ENCODE results near the gene SFMBT2. TPM values are rescaled to one million over a fixed set of nuclear protein-coding genes. Genes with fewer than 3 reads are reported as not detected.
A peak's percentile ranks its signal among the peaks of the same experiment; 100 is the strongest.
"Not testable (repeated sequence)": the region's sequence is repeated elsewhere in the genome, so short reads cannot be mapped to it uniquely, and the experiment has no call there.

Gene SFMBT2
- total and polyA plus RNA-seq, 5 donors from 2014 or later, result 1.3 to 21.2 (median 1.6) TPM

- ATAC-seq (ENCODE audit: low read depth in 2 of 2) (peak; percentile 48 to 54), DNase-seq (peak in 2 of 3 donors; percentile 39 to 52)
- H3K27ac Mint-ChIP-seq, result peak overlapping the region; percentile 38 to 83 (median 63)
- H3K4me1 Mint-ChIP-seq, result peaks cover 20 to 31% (median 25%) of the 10 kb centered on the region in 4 donors
- H3K27me3 Mint-ChIP-seq, result peaks cover 5% of the 10 kb centered on the region
- Histone ChIP-seq H3K27me3 (ENCODE audit: control insufficient read depth, insufficient read depth, low read length) (no peaks in the 10 kb centered on the region), H3K36me3 (ENCODE audit: control insufficient read depth, insufficient read depth, low read length) (no peaks in the 10 kb centered on the region), H3K27ac (ENCODE audit: insufficient read depth, low read length, poor library complexity, severe bottlenecking) (no peak overlapping the region), H3K4me3 (ENCODE audit: low read depth, low read length) (peak overlapping the region; percentile 27), H3K9me3 (ENCODE audit: control insufficient read depth in 2 of 2, low read length in 2 of 2) (no peaks in the 10 kb centered on the region), H3K4me1 (ENCODE audit: control insufficient read depth, insufficient read depth, low read length, poor library complexity, severe bottlenecking) (peaks cover 8% of the 10 kb centered on the region)
- peaks cover 0 to 2% (median 0%) of the 10 kb centered on the region in 7 donors for H3K9me3 Mint-ChIP-seq
- peak overlapping the region in 3 of 4 donors; percentile 40 to 50 (median 44) for H3K4me3 Mint-ChIP-seq
- H3K36me3 Mint-ChIP-seq, result peaks cover 35% of the 10 kb centered on the region
Observed at GRCh38 chr10:7185367-7185690, 225.5 kb downstream of the SFMBT2 start.

GRCh38 chr10:7184660-7185366, 226.0 kb downstream of the SFMBT2 start:
- Histone ChIP-seq H3K27me3 (ENCODE audit: control insufficient read depth, insufficient read depth, low read length) (no peaks in the 10 kb centered on the region), H3K4me3 (ENCODE audit: low read depth, low read length) (peak overlapping the region; percentile 27), H3K36me3 (ENCODE audit: control insufficient read depth, insufficient read depth, low read length) (no peaks in the 10 kb centered on the region), H3K27ac (ENCODE audit: insufficient read depth, low read length, poor library complexity, severe bottlenecking) (no peak overlapping the region), H3K4me1 (ENCODE audit: control insufficient read depth, insufficient read depth, low read length, poor library complexity, severe bottlenecking) (peaks cover 8% of the 10 kb centered on the region), H3K9me3 (ENCODE audit: control insufficient read depth in 2 of 2, low read length in 2 of 2) (no peaks in the 10 kb centered on the region)
- DNase-seq (no peak), ATAC-seq (ENCODE audit: low read depth in 2 of 2) (no peak)
- H3K4me1 Mint-ChIP-seq, result peaks cover 20 to 31% (median 25%) of the 10 kb centered on the region in 4 donors
- H3K9me3 Mint-ChIP-seq, result peaks cover 0 to 2% (median 0%) of the 10 kb centered on the region in 7 donors
- H3K36me3 Mint-ChIP-seq, result peaks cover 35% of the 10 kb centered on the region
- H3K27me3 Mint-ChIP-seq, result peaks cover 5% of the 10 kb centered on the region
- peak overlapping the region in 3 of 4 donors; percentile 40 to 50 (median 44) for H3K4me3 Mint-ChIP-seq
- H3K27ac Mint-ChIP-seq, result peak overlapping the region; percentile 38 to 83 (median 63)

- H3K27ac Mint-ChIP-seq; H3K27me3 Mint-ChIP-seq; H3K36me3 ChIP-seq (ENCODE audit: control insufficient read depth, insufficient read depth, low read length); H3K9me3 ChIP-seq (ENCODE audit: control insufficient read depth in 2 of 2, low read length in 2 of 2); H3K4me3 ChIP-seq (ENCODE audit: low read depth, low read length); H3K4me1 ChIP-seq (ENCODE audit: control insufficient read depth, insufficient read depth, low read length, poor library complexity, severe bottlenecking); H3K4me3 Mint-ChIP-seq; ATAC-seq (ENCODE audit: low read depth in 2 of 2); H3K27ac ChIP-seq (ENCODE audit: insufficient read depth, low read length, poor library complexity, severe bottlenecking); DNase-seq; H3K9me3 Mint-ChIP-seq; H3K27me3 ChIP-seq (ENCODE audit: control insufficient read depth, insufficient read depth, low read length): not testable (repeated sequence)
- peaks cover 20 to 31% (median 20%) of the 10 kb centered on the region in 4 donors for H3K4me1 Mint-ChIP-seq
- H3K36me3 Mint-ChIP-seq, result peaks cover 30% of the 10 kb centered on the region
Observed at GRCh38 chr10:7184116-7184515, 226.7 kb downstream of the SFMBT2 start.

- DNase-seq; H3K27me3 Mint-ChIP-seq; H3K9me3 ChIP-seq (ENCODE audit: control insufficient read depth in 2 of 2, low read length in 2 of 2); H3K4me1 ChIP-seq (ENCODE audit: control insufficient read depth, insufficient read depth, low read length, poor library complexity, severe bottlenecking); H3K9me3 Mint-ChIP-seq; H3K4me3 ChIP-seq (ENCODE audit: low read depth, low read length); H3K4me3 Mint-ChIP-seq; H3K27me3 ChIP-seq (ENCODE audit: control insufficient read depth, insufficient read depth, low read length); H3K27ac ChIP-seq (ENCODE audit: insufficient read depth, low read length, poor library complexity, severe bottlenecking); ATAC-seq (ENCODE audit: low read depth in 2 of 2); H3K36me3 ChIP-seq (ENCODE audit: control insufficient read depth, insufficient read depth, low read length): not testable (repeated sequence)
- Mint-ChIP-seq H3K4me1 (peaks cover 17 to 24% (median 22%) of the 10 kb centered on the region in 4 donors), H3K36me3 (peaks cover 30% of the 10 kb centered on the region), H3K27ac (peak overlapping the region in 1 of 3 donors; percentile 26)
Observed at GRCh38 chr10:7182327-7182726, 228.5 kb downstream of the SFMBT2 start.

GRCh38 chr10:7181420-7181819, 229.4 kb downstream of the SFMBT2 start:
- no peak for DNase-seq
- Histone ChIP-seq H3K9me3 (ENCODE audit: control insufficient read depth in 2 of 2, low read length in 2 of 2) (peaks cover 0 to 6% of the 10 kb centered on the region in 2 experiments), H3K4me1 (ENCODE audit: control insufficient read depth, insufficient read depth, low read length, poor library complexity, severe bottlenecking) (peaks cover 8% of the 10 kb centered on the region), H3K27ac (ENCODE audit: insufficient read depth, low read length, poor library complexity, severe bottlenecking) (no peak overlapping the region), H3K36me3 (ENCODE audit: control insufficient read depth, insufficient read depth, low read length) (peaks cover 5% of the 10 kb centered on the region), H3K27me3 (ENCODE audit: control insufficient read depth, insufficient read depth, low read length) (no peaks in the 10 kb centered on the region), H3K4me3 (ENCODE audit: low read depth, low read length) (no peak overlapping the region)
- Mint-ChIP-seq H3K36me3 (peaks cover 38% of the 10 kb centered on the region), H3K4me1 (peaks cover 11 to 24% (median 18%) of the 10 kb centered on the region in 4 donors), H3K9me3 (peaks cover 0 to 10% (median 3%) of the 10 kb centered on the region in 7 donors), H3K27ac (no peak overlapping the region), H3K4me3 (no peak overlapping the region), H3K27me3 (no peaks in the 10 kb centered on the region)
- ATAC-seq (ENCODE audit: low read depth in 2 of 2), result no peak

GRCh38 chr10:7179536-7179935, 231.3 kb downstream of the SFMBT2 start:
- Histone ChIP-seq H3K27ac (ENCODE audit: insufficient read depth, low read length, poor library complexity, severe bottlenecking) (no peak overlapping the region), H3K27me3 (ENCODE audit: control insufficient read depth, insufficient read depth, low read length) (no peaks in the 10 kb centered on the region), H3K4me3 (ENCODE audit: low read depth, low read length) (no peak overlapping the region), H3K9me3 (ENCODE audit: control insufficient read depth in 2 of 2, low read length in 2 of 2) (peaks cover 13 to 25% of the 10 kb centered on the region in 2 experiments), H3K36me3 (ENCODE audit: control insufficient read depth, insufficient read depth, low read length) (peaks cover 23% of the 10 kb centered on the region), H3K4me1 (ENCODE audit: control insufficient read depth, insufficient read depth, low read length, poor library complexity, severe bottlenecking) (no peaks in the 10 kb centered on the region)
- Mint-ChIP-seq H3K27ac (no peak overlapping the region), H3K9me3 (peaks cover 0 to 28% (median 11%) of the 10 kb centered on the region in 7 donors), H3K4me3 (no peak overlapping the region), H3K27me3 (no peaks in the 10 kb centered on the region), H3K4me1 (peaks cover under 1 to 11% (median 6%) of the 10 kb centered on the region in 4 donors), H3K36me3 (peaks cover 49% of the 10 kb centered on the region)
- DNase-seq (no peak), ATAC-seq (ENCODE audit: low read depth in 2 of 2) (no peak)

- H3K4me1 ChIP-seq (ENCODE audit: control insufficient read depth, insufficient read depth, low read length, poor library complexity, severe bottlenecking), result no peaks in the 10 kb centered on the region
- no peak overlapping the region for H3K4me3 ChIP-seq (ENCODE audit: low read depth, low read length)
- no peak for ATAC-seq (ENCODE audit: low read depth in 2 of 2)
- Mint-ChIP-seq H3K9me3 (peaks cover 0 to 28% (median 12%) of the 10 kb centered on the region in 7 donors), H3K4me3 (no peak overlapping the region), H3K4me1 (peaks cover 0 to 4% (median 0%) of the 10 kb centered on the region in 4 donors), H3K27me3 (no peaks in the 10 kb centered on the region), H3K36me3 (peaks cover 45% of the 10 kb centered on the region), H3K27ac (peak overlapping the region in 1 of 3 donors; percentile 91)
- peaks cover 43% of the 10 kb centered on the region for H3K36me3 ChIP-seq (ENCODE audit: control insufficient read depth, insufficient read depth, low read length)
- peaks cover 13 to 27% of the 10 kb centered on the region in 2 experiments for H3K9me3 ChIP-seq (ENCODE audit: control insufficient read depth in 2 of 2, low read length in 2 of 2)
- no peak overlapping the region for H3K27ac ChIP-seq (ENCODE audit: insufficient read depth, low read length, poor library complexity, severe bottlenecking)
- no peaks in the 10 kb centered on the region for H3K27me3 ChIP-seq (ENCODE audit: control insufficient read depth, insufficient read depth, low read length)
- no peak for DNase-seq
Observed at GRCh38 chr10:7173948-7174347, 236.9 kb downstream of the SFMBT2 start.

GRCh38 chr10:7171825-7172224, 239.0 kb downstream of the SFMBT2 start:
- H3K36me3 ChIP-seq (ENCODE audit: control insufficient read depth, insufficient read depth, low read length), result peaks cover 40% of the 10 kb centered on the region
- Mint-ChIP-seq H3K9me3 (peaks cover 0 to 22% (median 9%) of the 10 kb centered on the region in 7 donors), H3K4me1 (peaks cover 0 to 4% (median 0%) of the 10 kb centered on the region in 4 donors), H3K4me3 (no peak overlapping the region), H3K27ac (no peak overlapping the region), H3K27me3 (no peaks in the 10 kb centered on the region), H3K36me3 (peaks cover 48% of the 10 kb centered on the region)
- H3K27me3 ChIP-seq (ENCODE audit: control insufficient read depth, insufficient read depth, low read length), result no peaks in the 10 kb centered on the region
- DNase-seq (no peak), ATAC-seq (ENCODE audit: low read depth in 2 of 2) (no peak)
- H3K4me1 ChIP-seq (ENCODE audit: control insufficient read depth, insufficient read depth, low read length, poor library complexity, severe bottlenecking), result no peaks in the 10 kb centered on the region
- no peak overlapping the region for H3K27ac ChIP-seq (ENCODE audit: insufficient read depth, low read length, poor library complexity, severe bottlenecking)
- peaks cover 13 to 25% of the 10 kb centered on the region in 2 experiments for H3K9me3 ChIP-seq (ENCODE audit: control insufficient read depth in 2 of 2, low read length in 2 of 2)
- H3K4me3 ChIP-seq (ENCODE audit: low read depth, low read length), result no peak overlapping the region
